Measurements from ENCODE around the gene PRDM15. TPM values are rescaled to one million over a fixed set of nuclear protein-coding genes. Genes with fewer than 3 reads are reported as not detected.

PRDM15 gene
- total RNA-seq, 1 donor from 2014 or later = 2.9 TPM

GRCh38 chr21:41810597-41810932 is 68.6 kb downstream of the PRDM15 start:
- no peak for TF ChIP-seq CTCF (IDR thresholded peaks at IDR 0.05; ENCODE audit: borderline replicate concordance)
- DNase-seq = no peak
- Histone ChIP-seq H3K4me3 (no peak overlapping the region), H3K36me3 (peaks cover 55% of the 10 kb centered on the region), H3K9me3 (replicated peaks) (no peaks in the 10 kb centered on the region), H3K27me3 (ENCODE audit: low read depth) (no peaks in the 10 kb centered on the region), H3K4me1 (no peaks in the 10 kb centered on the region), H3K27ac (replicated peaks) (no peak overlapping the region)
- intact Hi-C loops (cut with micrococcal nuclease) = no loop called here

- H3K27me3 ChIP-seq (ENCODE audit: low read depth) = no peaks in the 10 kb centered on the region
- TF ChIP-seq CTCF (IDR thresholded peaks at IDR 0.05; ENCODE audit: borderline replicate concordance) = no peak
- intact Hi-C loops (cut with micrococcal nuclease) = no loop called here
- no peak overlapping the region for H3K4me3 ChIP-seq
- peaks cover 50% of the 10 kb centered on the region for H3K36me3 ChIP-seq
- no peaks in the 10 kb centered on the region for H3K4me1 ChIP-seq
- no peak for DNase-seq
- no peak overlapping the region for H3K27ac ChIP-seq (replicated peaks)
- H3K9me3 ChIP-seq (replicated peaks) = no peaks in the 10 kb centered on the region
These were observed 69.1 kb downstream of the PRDM15 start for GRCh38 chr21:41809891-41810596.

- H3K27ac ChIP-seq (replicated peaks) = no peak overlapping the region
- H3K27me3 ChIP-seq (ENCODE audit: low read depth) = no peaks in the 10 kb centered on the region
- H3K4me1 ChIP-seq = no peaks in the 10 kb centered on the region
- H3K36me3 ChIP-seq = peaks cover 46% of the 10 kb centered on the region
- H3K4me3 ChIP-seq = no peak overlapping the region
- no peak for DNase-seq
- H3K9me3 ChIP-seq (replicated peaks) = no peaks in the 10 kb centered on the region
- no peak for TF ChIP-seq CTCF (IDR thresholded peaks at IDR 0.05; ENCODE audit: borderline replicate concordance)
- intact Hi-C loops (cut with micrococcal nuclease) = no loop called here
These were observed 70.3 kb downstream of the PRDM15 start for GRCh38 chr21:41808846-41809245.

- no peak overlapping the region for H3K4me3 ChIP-seq
These were observed 71.0 kb downstream of the PRDM15 start for GRCh38 chr21:41808094-41808493.

GRCh38 chr21:41806773-41807172 is 72.4 kb downstream of the PRDM15 start:
- Histone ChIP-seq H3K9me3 (replicated peaks) (no peaks in the 10 kb centered on the region), H3K27me3 (ENCODE audit: low read depth) (no peaks in the 10 kb centered on the region), H3K27ac (replicated peaks) (no peak overlapping the region), H3K4me3 (no peak overlapping the region), H3K36me3 (peaks cover 33% of the 10 kb centered on the region), H3K4me1 (peaks cover 6% of the 10 kb centered on the region)
- intact Hi-C loops (cut with micrococcal nuclease) = no loop called here
- TF ChIP-seq CTCF (IDR thresholded peaks at IDR 0.05; ENCODE audit: borderline replicate concordance) = no peak
- DNase-seq = no peak

More at GRCh38 chr21:41808094-41808493, 71.0 kb downstream of the PRDM15 start:
- intact Hi-C loops (cut with micrococcal nuclease) = no loop called here
- Histone ChIP-seq H3K9me3 (replicated peaks) (no peaks in the 10 kb centered on the region), H3K27ac (replicated peaks) (no peak overlapping the region), H3K27me3 (ENCODE audit: low read depth) (no peaks in the 10 kb centered on the region), H3K36me3 (peaks cover 41% of the 10 kb centered on the region), H3K4me1 (peaks cover 3% of the 10 kb centered on the region)
- no peak for DNase-seq
- no peak for TF ChIP-seq CTCF (IDR thresholded peaks at IDR 0.05; ENCODE audit: borderline replicate concordance)
